Kidney epithelial cell (primary cell): Measurements from ENCODE around the gene CLIC5. TPM values are rescaled to one million over a fixed set of nuclear protein-coding genes. Genes with fewer than 3 reads are reported as not detected.

Experiments
- DNase-seq: peaks from one replicate; pipeline ENCODE4 v3.0.0-alpha.2; 2010; ENCODE audit warnings: low read depth
- H3K27me3 ChIP-seq: 2 replicates; pipeline ENCODE4 v1.6.0; 2011; ENCODE audit warnings: low read length; ENCODE audit not compliant: control insufficient read depth, insufficient read depth
- H3K36me3 ChIP-seq: 2 replicates; pipeline ENCODE4 v1.5.1; 2011; ENCODE audit warnings: low read length; ENCODE audit not compliant: control insufficient read depth, insufficient read depth
- H3K4me3 ChIP-seq: 2 replicates; pipeline ENCODE4 v1.5.1; 2011; ENCODE audit warnings: low read depth, mild to moderate bottlenecking, control low read depth, low read length
- total RNA-seq: library from RNA; depleted of rRNA; stranded (reverse); fragments of >200 nt; gene quantifications from 2 replicates; pipeline ENCODE4 v1.2.3, GENCODE V29; 2015
- TF ChIP-seq, protein P1 (sequence below): IDR thresholded peaks from 2 replicates; pipeline ENCODE4 v1.5.1; 2011; ENCODE audit warnings: mild to moderate bottlenecking, moderate library complexity, low read length, control low read depth, inconsistent platforms; ENCODE audit not compliant: insufficient read depth, poor library complexity, severe bottlenecking

The CLIC5 gene
- total RNA-seq, 1 donor from 2014 or later: 3.2 TPM

DNA sequence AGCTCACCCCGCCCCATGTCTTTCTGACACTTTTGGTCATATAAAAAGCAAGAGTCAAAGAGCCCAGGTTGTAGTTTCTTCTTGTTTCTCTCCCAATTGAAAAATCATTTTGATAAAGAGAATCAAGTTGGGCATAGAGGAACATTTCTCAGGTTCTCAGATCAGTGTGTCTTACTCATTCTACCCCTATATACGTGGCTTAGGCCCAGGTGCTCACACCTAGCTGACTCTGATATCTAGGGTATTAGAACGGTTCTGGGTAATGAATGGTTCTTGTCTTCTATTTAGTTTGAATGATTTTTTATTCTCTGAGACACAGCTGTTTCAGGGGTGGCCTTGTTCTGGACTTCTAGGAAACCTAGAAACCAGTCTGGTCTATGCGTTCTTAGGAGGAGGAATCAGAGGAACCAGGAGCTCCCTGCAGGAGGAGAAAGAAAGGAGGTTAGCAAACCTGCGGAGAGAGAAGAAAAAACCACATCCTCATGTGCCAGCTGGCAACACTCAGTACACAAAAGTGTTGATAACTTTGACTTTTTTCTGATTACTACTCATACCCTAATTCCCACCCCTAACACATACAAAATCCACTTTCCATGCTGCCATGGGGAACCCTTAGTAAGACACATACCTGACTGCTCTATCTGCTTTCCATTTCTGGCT, 178.0 kb downstream of the CLIC5 start:
- TF ChIP-seq, protein P1, sequence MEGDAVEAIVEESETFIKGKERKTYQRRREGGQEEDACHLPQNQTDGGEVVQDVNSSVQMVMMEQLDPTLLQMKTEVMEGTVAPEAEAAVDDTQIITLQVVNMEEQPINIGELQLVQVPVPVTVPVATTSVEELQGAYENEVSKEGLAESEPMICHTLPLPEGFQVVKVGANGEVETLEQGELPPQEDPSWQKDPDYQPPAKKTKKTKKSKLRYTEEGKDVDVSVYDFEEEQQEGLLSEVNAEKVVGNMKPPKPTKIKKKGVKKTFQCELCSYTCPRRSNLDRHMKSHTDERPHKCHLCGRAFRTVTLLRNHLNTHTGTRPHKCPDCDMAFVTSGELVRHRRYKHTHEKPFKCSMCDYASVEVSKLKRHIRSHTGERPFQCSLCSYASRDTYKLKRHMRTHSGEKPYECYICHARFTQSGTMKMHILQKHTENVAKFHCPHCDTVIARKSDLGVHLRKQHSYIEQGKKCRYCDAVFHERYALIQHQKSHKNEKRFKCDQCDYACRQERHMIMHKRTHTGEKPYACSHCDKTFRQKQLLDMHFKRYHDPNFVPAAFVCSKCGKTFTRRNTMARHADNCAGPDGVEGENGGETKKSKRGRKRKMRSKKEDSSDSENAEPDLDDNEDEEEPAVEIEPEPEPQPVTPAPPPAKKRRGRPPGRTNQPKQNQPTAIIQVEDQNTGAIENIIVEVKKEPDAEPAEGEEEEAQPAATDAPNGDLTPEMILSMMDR: no peak
- Histone ChIP-seq H3K27me3 (no peaks in the 10 kb centered on the region), H3K4me3 (no peak overlapping the region), H3K36me3 (no peaks in the 10 kb centered on the region)
- no peak for DNase-seq

DNA sequence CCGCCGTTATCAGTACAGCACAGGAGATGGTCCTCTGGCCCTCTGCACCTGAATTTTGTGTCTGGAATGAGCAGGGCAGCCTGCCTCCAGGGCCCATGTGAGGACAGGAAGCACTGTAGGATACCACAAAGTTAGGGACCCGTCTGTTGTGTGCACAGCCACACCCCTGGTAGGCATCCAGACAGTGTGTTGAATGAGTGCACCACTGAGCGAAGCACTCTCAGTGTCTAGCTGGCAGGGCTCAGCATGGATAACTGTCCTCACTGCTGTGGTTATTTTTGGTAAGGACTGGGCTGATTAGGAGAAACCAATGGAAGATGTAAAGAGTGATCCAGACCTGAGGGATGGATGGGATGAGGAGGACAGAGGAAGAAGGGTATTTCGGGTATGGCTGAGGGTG, 178.7 kb downstream of the CLIC5 start:
- DNase-seq: no peak
- Histone ChIP-seq H3K27me3 (no peaks in the 10 kb centered on the region), H3K36me3 (no peaks in the 10 kb centered on the region), H3K4me3 (no peak overlapping the region)
- TF ChIP-seq, protein P1: no peak

DNA sequence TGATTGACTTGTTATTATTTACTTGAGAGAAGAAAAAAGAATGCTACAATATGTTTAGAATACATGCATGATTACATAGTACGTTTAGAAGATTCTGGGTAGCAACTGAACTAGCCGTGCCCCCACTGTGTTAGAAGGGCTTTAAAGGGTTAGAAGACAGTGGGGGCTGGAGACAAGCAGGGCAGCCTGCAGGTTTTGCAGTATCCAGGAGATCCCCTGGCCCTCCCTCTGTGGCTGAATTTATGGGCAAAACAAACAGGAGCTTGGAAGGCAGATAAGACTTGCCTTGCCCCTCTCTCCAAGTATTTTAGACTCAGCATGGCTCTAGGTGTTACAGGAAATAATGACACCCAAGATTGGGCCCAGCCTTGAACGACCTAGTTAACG, 179.2 kb downstream of the CLIC5 start:
- Histone ChIP-seq H3K27me3 (no peaks in the 10 kb centered on the region), H3K4me3 (no peak overlapping the region), H3K36me3 (no peaks in the 10 kb centered on the region)
- TF ChIP-seq, protein P1: no peak
- DNase-seq: no peak

DNA sequence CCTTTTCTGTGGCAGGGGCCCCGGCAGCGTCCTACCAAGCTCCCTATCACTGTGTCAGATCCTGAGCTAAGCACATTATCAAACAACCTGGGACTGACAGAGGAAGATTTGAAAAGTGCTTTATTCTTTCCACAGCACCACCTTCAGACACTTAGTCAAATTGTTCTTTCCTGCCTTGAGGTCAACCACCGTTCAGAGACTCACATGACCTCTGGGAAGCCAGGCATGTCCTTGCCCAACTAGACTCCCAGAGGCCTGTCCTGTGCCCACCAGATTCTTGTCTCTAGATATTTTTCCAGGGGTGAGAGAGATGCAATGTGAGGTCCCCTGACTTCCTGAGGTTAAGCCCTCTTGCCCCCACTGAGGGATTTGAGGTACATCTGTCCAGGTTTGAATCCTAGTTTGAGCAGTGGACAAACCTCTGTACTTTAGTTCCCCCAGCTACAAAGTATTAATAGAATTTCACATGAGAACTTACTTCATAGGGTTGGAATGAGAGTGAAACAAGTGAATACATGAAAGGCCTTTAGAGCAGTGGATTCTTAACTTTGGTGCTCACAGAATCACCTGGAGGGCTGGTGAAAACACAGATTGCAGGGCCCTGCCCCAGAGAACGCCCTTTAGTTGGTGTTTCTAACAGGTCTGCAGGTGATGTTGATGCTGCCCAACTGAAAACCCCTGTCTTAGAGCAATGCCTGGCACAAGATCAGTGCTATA, 179.8 kb downstream of the CLIC5 start:
- no peak for DNase-seq
- H3K27me3 ChIP-seq: no peaks in the 10 kb centered on the region
- TF ChIP-seq, protein P1: peak; percentile 15
- no peaks in the 10 kb centered on the region for H3K36me3 ChIP-seq
- H3K4me3 ChIP-seq: no peak overlapping the region

DNA sequence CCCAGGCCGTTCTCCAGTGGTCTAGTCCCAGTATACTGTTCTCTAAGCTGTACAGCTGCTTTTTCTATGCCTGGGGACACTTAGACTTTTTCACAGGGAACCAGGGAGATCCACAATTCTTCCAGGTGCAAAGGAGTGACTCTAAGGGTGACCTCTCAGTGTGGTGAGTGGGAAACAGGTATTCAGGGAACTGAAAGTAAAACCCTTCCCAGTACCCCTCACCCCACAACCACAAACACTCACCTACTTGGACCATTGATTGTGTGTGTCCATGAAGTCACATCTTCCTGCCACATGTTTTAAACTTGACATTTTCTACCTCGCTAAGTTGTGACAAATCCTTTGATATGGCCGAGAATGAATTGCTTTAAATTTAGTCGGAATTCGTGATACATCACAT, 183.6 kb downstream of the CLIC5 start:
- TF ChIP-seq, protein P1: no peak
- H3K27me3 ChIP-seq: no peaks in the 10 kb centered on the region
- DNase-seq: no peak
- H3K36me3 ChIP-seq: no peaks in the 10 kb centered on the region
- H3K4me3 ChIP-seq: no peak overlapping the region

Other genes starting within 250 kb of the CLIC5 start
- gene ENPP4, start 114.1 kb upstream of the CLIC5 start, total RNA-seq: 9.8 and 10.4 TPM in 2 replicates
- 4.9 and 6.6 TPM in 2 replicates for gene ENPP5, start 155.1 kb upstream of the CLIC5 start, total RNA-seq